Neuron (in vitro differentiated cells): ENCODE measurements around the gene FUZ.
"Not testable (repeated sequence)": the region's sequence is repeated elsewhere in the genome, so short reads cannot be mapped to it uniquely, and the experiment has no call there.

Experiments used
- H2AFZ ChIP-seq: one replicate; pipeline ENCODE4 v1.6.1; 2013; ENCODE audit warnings: low read depth, mild to moderate bottlenecking, inconsistent platforms, low read length, moderate library complexity
- H3K27me3 ChIP-seq: one replicate; pipeline ENCODE4 v1.6.1; 2013; ENCODE audit warnings: low read length; ENCODE audit not compliant: insufficient read depth
- H3K36me3 ChIP-seq: one replicate; pipeline ENCODE4 v1.6.1; 2013; ENCODE audit warnings: low read length; ENCODE audit not compliant: insufficient read depth
- H3K4me1 ChIP-seq: one replicate; pipeline ENCODE4 v1.6.1; 2013; ENCODE audit warnings: low read length; ENCODE audit not compliant: insufficient read depth
- H3K4me3 ChIP-seq: 2 replicates; pipeline ENCODE4 v1.5.1; 2013; ENCODE audit warnings: mild to moderate bottlenecking, low read length, moderate library complexity
- H3K9me3 ChIP-seq: one replicate; pipeline ENCODE4 v1.6.1; 2013; ENCODE audit warnings: low read length

Gene FUZ

DNA sequence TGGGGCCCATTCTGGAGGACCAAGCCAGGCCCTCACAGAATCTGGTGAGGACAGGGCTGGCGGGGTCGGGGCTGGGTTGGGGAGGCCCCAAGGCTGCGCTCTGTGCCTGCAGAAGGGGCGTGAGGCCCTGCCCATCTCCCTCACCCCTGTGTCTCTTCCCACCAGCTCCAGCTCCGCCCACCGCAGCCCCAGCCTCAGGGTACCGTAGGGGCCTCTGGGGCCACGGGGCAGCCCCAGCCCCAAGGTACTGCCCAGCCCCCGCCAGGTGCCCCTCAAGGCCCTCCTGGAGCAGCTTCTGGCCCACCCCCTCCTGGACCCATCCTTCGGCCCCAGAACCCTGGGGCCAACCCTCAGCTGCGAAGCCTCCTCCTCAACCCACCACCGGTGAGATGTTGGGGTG lies 22.5 kb upstream of the FUZ start:
- Histone ChIP-seq H3K4me1 (peaks cover 4% of the 10 kb centered on the region), H3K4me3 (no peak overlapping the region), H3K36me3 (peaks cover 97% of the 10 kb centered on the region), H2AFZ (no peak overlapping the region), H3K27me3 (no peaks in the 10 kb centered on the region), H3K9me3 (peaks cover 2% of the 10 kb centered on the region)

DNA sequence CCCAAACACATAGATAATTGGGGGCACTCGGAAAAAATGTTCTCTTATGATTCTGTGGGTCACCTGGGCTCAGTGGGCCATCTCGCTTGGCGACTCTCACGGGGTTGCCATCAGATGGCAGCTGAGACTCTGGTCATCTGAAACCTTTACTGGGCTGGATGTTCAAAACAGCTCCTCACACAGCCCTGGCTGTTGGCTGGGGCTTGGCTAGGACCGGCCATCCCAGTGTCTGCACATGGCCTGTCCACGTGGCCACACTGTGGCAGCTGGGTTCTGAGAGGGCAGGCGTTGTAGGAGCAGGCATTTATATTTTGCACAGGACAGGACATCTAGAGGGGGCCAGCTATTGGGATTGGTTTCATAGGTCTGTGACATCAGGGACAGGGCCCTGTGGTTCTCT lies 20.5 kb upstream of the FUZ start:
- no peaks in the 10 kb centered on the region for H3K27me3 ChIP-seq
- no peaks in the 10 kb centered on the region for H3K4me1 ChIP-seq
- no peak overlapping the region for H2AFZ ChIP-seq
- H3K9me3 ChIP-seq: peaks cover 2% of the 10 kb centered on the region
- peaks cover 95% of the 10 kb centered on the region for H3K36me3 ChIP-seq
- H3K4me3 ChIP-seq: no peak overlapping the region

DNA sequence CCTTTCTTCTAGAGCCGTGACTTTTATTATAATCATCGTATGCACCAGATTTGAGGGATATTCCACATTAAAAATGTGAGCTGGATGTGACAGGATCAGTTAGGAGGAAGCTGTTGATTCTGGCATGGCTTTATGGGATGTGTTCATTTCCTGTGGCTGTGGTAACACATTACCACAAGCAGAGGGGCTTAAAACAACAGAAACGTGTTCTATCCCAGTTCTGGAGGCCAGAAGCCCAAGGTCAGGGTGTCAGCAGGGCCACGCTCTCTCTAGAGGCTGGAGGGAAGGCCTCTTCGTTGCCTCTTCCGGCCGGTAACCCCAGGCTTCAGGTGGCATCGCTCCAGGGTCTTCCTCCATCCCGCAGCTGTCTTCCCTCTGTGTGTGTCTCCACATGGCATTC lies 19.5 kb upstream of the FUZ start:
- no peak overlapping the region for H3K4me3 ChIP-seq
- no peak overlapping the region for H2AFZ ChIP-seq
- H3K9me3 ChIP-seq: peaks cover under 1% of the 10 kb centered on the region
- no peaks in the 10 kb centered on the region for H3K27me3 ChIP-seq
- no peaks in the 10 kb centered on the region for H3K4me1 ChIP-seq
- peaks cover 91% of the 10 kb centered on the region for H3K36me3 ChIP-seq

DNA sequence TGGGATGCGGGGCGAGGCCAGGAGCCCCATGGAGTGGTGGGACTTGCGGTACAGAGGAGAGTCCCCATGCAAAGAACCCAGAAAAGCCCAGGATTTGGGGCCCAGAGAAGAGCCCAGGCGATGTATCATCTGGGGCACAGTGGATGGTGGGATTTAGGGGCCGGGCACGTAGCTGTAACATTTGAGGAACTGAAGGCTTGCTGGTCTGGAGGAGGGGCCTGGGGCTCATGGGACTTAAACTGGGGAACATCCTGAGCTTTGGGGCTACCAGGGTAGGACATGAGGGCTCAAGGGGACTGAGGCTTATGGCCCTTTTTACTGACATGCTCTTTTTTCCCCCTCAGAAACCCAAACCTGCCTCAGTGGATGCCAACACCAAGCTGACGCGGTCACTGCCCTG lies 18.5 kb upstream of the FUZ start:
- Histone ChIP-seq H3K36me3 (peaks cover 91% of the 10 kb centered on the region), H2AFZ (no peak overlapping the region), H3K4me1 (no peaks in the 10 kb centered on the region), H3K4me3 (no peak overlapping the region), H3K9me3 (no peaks in the 10 kb centered on the region), H3K27me3 (no peaks in the 10 kb centered on the region)

DNA sequence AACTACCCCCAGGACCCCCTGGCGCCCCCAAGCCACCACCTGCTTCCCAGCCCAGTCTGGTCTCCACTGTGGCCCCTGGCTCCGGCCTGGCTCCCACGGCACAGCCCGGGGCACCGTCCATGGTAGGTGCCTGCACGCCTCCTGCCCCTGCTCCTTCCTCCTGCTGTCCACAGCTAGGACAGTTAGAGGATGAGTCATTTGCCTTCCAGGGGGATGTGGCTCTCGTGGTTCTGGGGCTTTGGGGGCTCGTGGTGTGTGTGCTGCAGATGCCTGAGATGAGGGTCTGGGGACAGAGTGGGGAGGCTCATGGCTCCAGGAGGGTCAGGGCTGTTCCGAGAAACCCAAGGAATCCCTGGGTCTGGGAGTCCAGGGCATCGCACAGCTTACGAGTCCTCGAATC lies 17.7 kb upstream of the FUZ start:
- no peaks in the 10 kb centered on the region for H3K9me3 ChIP-seq
- H3K4me3 ChIP-seq: no peak overlapping the region
- peaks cover 83% of the 10 kb centered on the region for H3K36me3 ChIP-seq
- no peak overlapping the region for H2AFZ ChIP-seq
- H3K27me3 ChIP-seq: no peaks in the 10 kb centered on the region
- H3K4me1 ChIP-seq: no peaks in the 10 kb centered on the region

DNA sequence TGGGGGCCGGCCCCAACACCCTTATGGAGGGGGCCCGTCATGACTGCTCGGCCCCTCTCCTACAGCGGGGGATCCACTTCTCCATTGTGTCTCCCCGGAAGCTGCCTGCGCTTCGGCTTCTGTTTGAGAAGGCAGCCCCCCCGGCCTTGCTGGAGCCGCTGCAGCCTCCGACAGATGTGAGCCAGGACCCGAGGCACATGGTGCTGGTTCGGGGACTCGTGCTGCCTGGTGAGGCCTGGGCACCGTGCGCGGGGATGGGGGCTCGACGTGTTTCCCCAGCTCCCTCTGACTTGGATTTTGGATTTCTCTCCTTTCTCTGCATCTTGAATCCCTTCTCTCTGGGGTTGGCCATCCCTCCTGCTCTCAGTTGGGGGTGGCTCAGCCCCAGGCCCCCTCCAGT lies 16.6 kb upstream of the FUZ start:
- peaks cover 72% of the 10 kb centered on the region for H3K36me3 ChIP-seq
- H3K4me3 ChIP-seq: no peak overlapping the region
- no peaks in the 10 kb centered on the region for H3K4me1 ChIP-seq
- H3K27me3 ChIP-seq: no peaks in the 10 kb centered on the region
- no peaks in the 10 kb centered on the region for H3K9me3 ChIP-seq
- no peak overlapping the region for H2AFZ ChIP-seq

DNA sequence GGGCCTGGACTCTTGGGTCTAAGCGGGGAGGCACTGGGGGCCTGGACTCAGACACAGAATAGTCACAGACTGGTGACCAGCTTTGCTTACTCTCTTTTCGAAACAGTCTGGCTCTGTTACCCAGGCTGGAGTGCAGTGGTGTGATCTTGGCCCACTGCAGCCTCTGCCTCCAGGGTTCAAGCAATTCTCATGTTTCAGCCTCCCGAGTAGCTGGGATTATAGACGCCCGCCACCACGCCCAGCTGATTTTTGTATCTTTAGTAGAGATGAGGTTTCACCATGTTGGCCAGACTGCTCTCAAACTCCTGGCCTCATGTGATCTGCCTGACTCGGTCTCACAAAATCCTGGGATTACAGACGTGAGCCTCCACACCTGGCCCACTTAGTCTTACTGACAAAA lies 16.1 kb upstream of the FUZ start:
- H2AFZ ChIP-seq: no peak overlapping the region
- H3K36me3 ChIP-seq: peaks cover 69% of the 10 kb centered on the region
- H3K27me3 ChIP-seq: no peaks in the 10 kb centered on the region
- no peaks in the 10 kb centered on the region for H3K4me1 ChIP-seq
- H3K4me3 ChIP-seq: no peak overlapping the region
- no peaks in the 10 kb centered on the region for H3K9me3 ChIP-seq

DNA sequence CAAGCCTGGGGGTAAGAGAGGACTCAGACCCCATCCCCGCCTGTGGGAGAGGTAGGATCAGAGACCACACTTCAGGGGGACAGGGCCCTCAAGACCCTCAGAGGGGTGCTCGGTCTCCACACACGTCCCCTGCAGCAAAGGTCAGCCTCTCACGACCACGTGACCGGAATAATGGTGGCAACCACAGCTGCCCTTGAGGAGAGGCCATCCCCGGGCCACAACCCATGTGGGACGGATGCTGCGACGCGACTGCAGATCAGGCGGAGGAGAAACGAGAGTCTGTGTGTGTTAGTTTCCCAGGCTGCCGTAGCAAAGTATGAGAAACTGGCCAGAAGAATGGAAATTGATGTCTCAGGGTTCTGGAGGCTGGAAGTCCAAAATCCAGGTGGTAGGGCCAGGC lies 13.9 kb upstream of the FUZ start:
- no peaks in the 10 kb centered on the region for H3K4me1 ChIP-seq
- no peaks in the 10 kb centered on the region for H3K27me3 ChIP-seq
- H3K9me3 ChIP-seq: no peaks in the 10 kb centered on the region
- no peak overlapping the region for H3K4me3 ChIP-seq
- H2AFZ ChIP-seq: no peak overlapping the region
- H3K36me3 ChIP-seq: peaks cover 65% of the 10 kb centered on the region

DNA sequence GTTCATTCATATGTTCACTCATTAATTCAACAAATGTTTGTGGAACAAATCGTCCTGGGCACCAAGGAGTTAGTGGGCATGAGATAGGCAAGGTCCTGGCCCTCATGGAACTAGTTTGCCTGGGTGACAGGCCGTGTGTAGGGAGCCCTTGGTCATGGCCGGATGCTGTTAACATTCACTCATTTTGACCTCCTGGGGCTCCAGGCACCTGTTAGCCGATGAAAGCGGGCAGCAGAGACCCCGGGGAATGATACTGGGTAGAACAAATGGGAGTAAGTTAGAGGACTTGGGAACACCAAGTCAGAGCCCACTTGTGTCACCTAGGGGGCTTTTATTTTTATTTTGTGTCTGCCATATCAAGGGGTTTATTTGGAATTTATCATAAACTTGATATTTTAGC lies 11.6 kb upstream of the FUZ start:
- peaks cover 5% of the 10 kb centered on the region for H3K4me1 ChIP-seq
- H3K27me3 ChIP-seq: no peaks in the 10 kb centered on the region
- H3K9me3 ChIP-seq: no peaks in the 10 kb centered on the region
- H3K36me3 ChIP-seq: peaks cover 56% of the 10 kb centered on the region
- H2AFZ ChIP-seq: no peak overlapping the region
- no peak overlapping the region for H3K4me3 ChIP-seq

DNA sequence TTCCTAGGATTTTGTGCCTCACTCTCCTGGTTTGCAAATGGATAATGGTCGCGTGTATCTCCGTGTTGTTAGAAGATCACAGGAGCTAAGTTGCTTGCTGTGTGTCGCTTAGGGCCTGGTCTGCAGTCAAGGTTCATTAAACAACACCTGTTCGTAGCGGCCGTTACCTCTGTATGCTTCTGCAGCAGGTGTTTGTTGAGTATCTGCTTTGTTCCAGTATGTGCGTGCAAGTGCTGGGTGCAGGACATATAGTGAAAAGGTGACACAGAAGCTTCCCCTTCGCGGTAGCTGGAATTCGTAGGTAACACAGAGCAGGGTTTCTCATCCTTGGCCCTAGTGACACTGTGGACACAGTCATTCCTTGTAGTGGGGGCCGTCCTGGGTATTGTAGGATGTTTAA lies 10.4 kb upstream of the FUZ start:
- no peaks in the 10 kb centered on the region for H3K9me3 ChIP-seq
- peaks cover 47% of the 10 kb centered on the region for H3K36me3 ChIP-seq

DNA sequence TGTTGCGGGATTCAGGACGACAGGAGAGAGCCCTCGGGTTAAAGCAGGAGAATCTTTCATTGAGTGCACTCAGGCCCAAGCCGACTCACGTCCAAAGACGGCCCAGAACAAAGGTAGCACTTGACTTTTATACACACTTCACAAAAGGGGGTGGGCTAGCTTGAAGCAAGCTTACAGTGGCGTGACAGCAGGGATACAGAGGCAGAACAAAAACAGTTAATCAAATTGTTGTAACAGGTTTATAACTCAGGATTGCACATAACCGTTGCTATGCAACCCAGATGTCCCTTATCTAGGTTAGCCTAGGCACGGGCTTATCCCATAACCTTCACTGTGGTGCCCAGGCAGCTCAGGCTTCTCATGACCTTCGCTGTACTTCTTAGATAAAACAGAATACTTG lies 7.0 kb upstream of the FUZ start:
- H3K4me1 ChIP-seq: peaks cover 17% of the 10 kb centered on the region
- no peaks in the 10 kb centered on the region for H3K9me3 ChIP-seq
- no peaks in the 10 kb centered on the region for H3K27me3 ChIP-seq
- H2AFZ ChIP-seq: no peak overlapping the region
- no peak overlapping the region for H3K4me3 ChIP-seq
- H3K36me3 ChIP-seq: peaks cover 33% of the 10 kb centered on the region

More for the DNA sequence above, 10.4 kb upstream of the FUZ start:
- Histone ChIP-seq H3K4me1 (peaks cover 16% of the 10 kb centered on the region), H2AFZ (no peak overlapping the region), H3K4me3 (no peak overlapping the region), H3K27me3 (no peaks in the 10 kb centered on the region)

DNA sequence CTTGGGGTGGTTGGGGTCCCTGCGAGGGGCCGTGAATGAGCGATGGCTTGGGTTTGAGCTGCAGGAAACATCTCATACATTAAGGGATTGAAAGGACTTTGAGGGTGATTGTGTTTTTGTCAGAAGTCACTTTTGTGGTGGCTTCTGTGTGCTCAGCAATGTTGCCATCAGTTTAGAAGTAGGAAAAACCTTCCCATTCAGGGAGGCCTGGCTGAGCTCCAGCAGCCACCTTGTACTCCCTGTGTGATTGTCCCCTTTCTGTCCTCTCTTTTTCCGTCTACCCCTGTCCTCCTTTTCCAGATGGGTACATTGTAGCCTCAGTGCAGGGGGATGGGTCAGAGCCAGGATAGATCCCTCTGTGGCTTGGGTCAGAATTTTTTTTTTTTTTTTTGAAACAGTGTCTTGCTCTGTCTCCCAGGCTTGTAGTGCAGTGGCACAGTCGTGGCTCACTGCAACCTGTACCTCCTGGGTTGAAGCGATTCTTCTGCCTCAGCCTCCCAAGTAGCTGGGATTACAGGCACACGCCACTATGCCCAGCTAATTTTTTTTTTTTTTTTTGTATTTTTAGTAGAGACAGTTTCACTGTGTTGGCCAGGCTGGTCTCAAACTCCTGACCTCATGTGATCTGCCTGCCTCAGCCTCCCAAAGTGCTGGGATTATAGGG lies 6.5 kb upstream of the FUZ start:
- peak overlapping the region; percentile 99 for H3K4me3 ChIP-seq
- not testable (repeated sequence) for H2AFZ ChIP-seq, H3K9me3 ChIP-seq, H3K27me3 ChIP-seq
- peaks cover 32% of the 10 kb centered on the region for H3K36me3 ChIP-seq
- peaks cover 17% of the 10 kb centered on the region for H3K4me1 ChIP-seq

DNA sequence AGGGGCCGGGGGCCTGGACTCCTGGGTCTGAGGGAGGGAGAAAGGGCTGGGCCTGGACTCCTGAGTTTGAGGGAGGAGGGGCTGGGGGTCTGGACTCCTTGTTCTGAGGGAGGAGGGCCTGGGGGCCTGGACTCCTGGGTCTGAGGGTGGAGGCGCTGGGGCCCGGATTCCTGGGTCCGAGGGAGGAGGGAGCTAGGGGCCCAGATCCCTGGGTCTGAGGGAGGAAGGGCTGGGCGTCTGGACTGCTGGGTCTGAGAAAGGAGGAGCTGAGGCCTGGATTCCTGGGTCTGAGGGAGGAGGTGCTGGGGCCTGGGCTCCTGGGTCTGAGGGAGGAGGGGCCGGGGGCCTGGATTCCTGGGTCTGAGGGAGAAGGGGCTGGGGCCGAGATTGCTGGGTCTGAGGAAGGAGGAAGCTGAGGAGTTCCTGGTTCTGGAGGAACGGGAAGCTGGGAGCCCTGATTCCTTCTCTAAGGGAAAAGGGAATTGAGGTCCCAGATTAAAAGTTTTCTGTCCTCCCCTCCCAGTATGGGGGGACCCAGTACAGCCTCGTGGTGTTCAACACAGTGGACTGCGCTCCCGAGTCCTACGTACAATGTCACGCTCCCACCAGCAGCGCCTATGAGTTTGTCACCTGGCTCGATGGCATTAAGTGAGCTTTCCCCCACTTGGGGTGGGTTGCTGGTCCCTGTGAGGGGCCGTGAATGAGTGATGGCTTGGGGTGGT lies 5.7 kb upstream of the FUZ start:
- Histone ChIP-seq H2AFZ (peak overlapping the region; percentile 84), H3K36me3 (peaks cover 26% of the 10 kb centered on the region), H3K4me1 (peaks cover 21% of the 10 kb centered on the region), H3K27me3 (no peaks in the 10 kb centered on the region), H3K4me3 (peak overlapping the region; percentile 99), H3K9me3 (no peaks in the 10 kb centered on the region)
